Transverse colon (tissue), 4 donors: ENCODE measurements around the gene EGFR. TPM values are rescaled to one million over a fixed set of nuclear protein-coding genes. Genes with fewer than 3 reads are reported as not detected.
A peak's percentile ranks its signal among the peaks of the same experiment; 100 is the strongest.

ENCODE experiments used
- DNase-seq: peaks from one replicate; pipeline ENCODE4 v3.0.0-alpha.2; 2019
- H3K27ac ChIP-seq, 4 donors: fragments of 200-600 bp; sonication (generic); 2 replicates each; pipeline ENCODE4 v1.5.1; 2016 to 2018; ENCODE audit warnings: inconsistent platforms in 4 of 4
- H3K27me3 ChIP-seq: fragments of 200-600 bp; sonication (generic); 2 replicates; pipeline ENCODE4 v1.5.1; 2017; ENCODE audit warnings: inconsistent platforms
- H3K36me3 ChIP-seq, 4 donors: fragments of 200-600 bp; sonication (generic); 2 replicates each; pipeline ENCODE4 v1.5.1; 2017 to 2019; ENCODE audit warnings: inconsistent platforms in 4 of 4
- H3K4me1 ChIP-seq, 4 donors: fragments of 200-600 bp; sonication (generic); 2 replicates each; pipeline ENCODE4 v1.5.1; 2017 to 2020; ENCODE audit warnings: inconsistent platforms in 4 of 4
- H3K4me3 ChIP-seq, 4 donors: fragments of 200-600 bp; sonication (generic); 1 replicate in 1 of 4; 2 replicates in 3 of 4; pipeline versions ENCODE4 v1.5.1 to v1.6.1; 2017 to 2019; ENCODE audit warnings: inconsistent platforms in 4 of 4
- H3K9me3 ChIP-seq, 2 donors: fragments of 200-600 bp; sonication (generic); 2 replicates each; pipeline ENCODE4 v1.5.1; 2017 to 2019; ENCODE audit warnings: inconsistent platforms in 2 of 2
- EP300 ChIP-seq: sonication (generic); formaldehyde crosslinking; IDR thresholded peaks from one replicate; pipeline ENCODE4 v1.6.1; 2017; ENCODE audit warnings: antibody characterized with exemption, low read depth
- POLR2A ChIP-seq: fragments of 450-650 bp; IDR thresholded peaks from one replicate; pipeline ENCODE4 v1.6.1; 2016; ENCODE audit warnings: antibody characterized with exemption, mild to moderate bottlenecking, moderate library complexity
- POLR2AphosphoS5 ChIP-seq, 3 donors: sonication (generic); formaldehyde crosslinking; IDR thresholded peaks; one replicate each; pipeline ENCODE4 v1.6.1; 2016; ENCODE audit warnings: antibody characterized with exemption in 3 of 3
- WGBS, 2 donors: methylation state at CpG; one replicate each; pipeline ENCODE4 v1.1.5; 2018; ENCODE audit warnings: low coverage in 1 of 2; 5-methylcytosine and 5-hydroxymethylcytosine counted together
- in situ Hi-C, 4 donors: fragments of 200-750 bp; cut with MboI; loops; one replicate each; pipeline versions ENCODE4 v1.15.0 to v1.15.1; 2017; ENCODE audit warnings: low sequenced_read_pairs in 3 of 4, low pct_ligation_motif_present in 1 of 4, low pct_unique_long_range_greater_than_20kb in 1 of 4
- intact Hi-C: fragments of 100-400 bp; cut with DNase I; formaldehyde crosslinking; loops from one replicate; pipeline ENCODE4 v1.15.1; 2023; ENCODE audit warnings: low total_unique reads
- total RNA-seq, 4 donors: library from RNA; depleted of rRNA; stranded (reverse); fragments of >200 nt; gene quantifications; one replicate each; pipeline ENCODE4 v1.1.0, GENCODE V29; 2016
- TF ChIP-seq, protein P1 (sequence below), 5 experiments: fragments of 200-600 bp in 3 of 5; fragments of 450-650 bp in 2 of 5; sonication (generic) in 3 of 5; IDR thresholded peaks; 1 replicate in 2 of 5; 2 replicates in 3 of 5; pipeline ENCODE4 v1.5.1; 2016 to 2017; ENCODE audit warnings: antibody characterized with exemption in 5 of 5, inconsistent platforms in 3 of 5, mild to moderate bottlenecking in 2 of 5, moderate library complexity in 1 of 5

EGFR gene
- total RNA-seq, 4 donors from 2014 or later: 40.0 to 85.7 (median 72.9) TPM

DNA sequence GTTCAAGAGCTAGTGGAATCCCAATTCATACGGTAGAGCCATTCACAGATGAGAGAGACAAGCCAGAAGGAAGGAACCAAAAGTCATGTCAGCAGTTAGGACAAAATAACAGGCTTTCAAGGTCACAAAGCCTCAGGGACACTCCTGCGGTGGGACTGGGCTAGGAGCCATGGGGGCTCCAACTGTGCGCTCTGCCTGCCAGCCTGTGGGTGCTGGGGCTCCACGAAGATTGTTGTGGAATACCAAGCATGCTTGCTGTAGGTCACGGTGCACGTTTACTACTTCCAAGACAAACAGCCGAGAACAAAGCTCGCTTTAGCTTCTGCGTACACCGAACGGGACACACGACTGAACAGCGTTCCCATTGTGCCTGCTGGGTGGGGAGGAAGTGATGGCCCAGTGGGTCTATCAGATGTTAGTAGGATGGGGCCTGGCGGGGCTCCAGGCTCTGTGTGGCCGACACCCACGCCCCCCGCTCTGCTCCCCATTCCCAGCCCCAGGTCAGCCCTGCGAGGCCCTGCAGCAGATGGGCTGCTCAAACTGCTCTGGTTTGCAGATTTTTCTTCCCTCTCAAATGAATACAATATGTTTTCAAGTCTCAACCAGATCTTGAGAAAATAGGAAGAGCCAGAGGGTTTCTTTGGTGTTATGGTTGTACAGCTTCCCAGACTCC lies 158.9 kb downstream of the EGFR start:
- TF ChIP-seq EP300 (no peak), POLR2A (no peak), POLR2AphosphoS5 (IDR thresholded peaks at IDR 0.05) (no peak)
- TF ChIP-seq, protein P1, sequence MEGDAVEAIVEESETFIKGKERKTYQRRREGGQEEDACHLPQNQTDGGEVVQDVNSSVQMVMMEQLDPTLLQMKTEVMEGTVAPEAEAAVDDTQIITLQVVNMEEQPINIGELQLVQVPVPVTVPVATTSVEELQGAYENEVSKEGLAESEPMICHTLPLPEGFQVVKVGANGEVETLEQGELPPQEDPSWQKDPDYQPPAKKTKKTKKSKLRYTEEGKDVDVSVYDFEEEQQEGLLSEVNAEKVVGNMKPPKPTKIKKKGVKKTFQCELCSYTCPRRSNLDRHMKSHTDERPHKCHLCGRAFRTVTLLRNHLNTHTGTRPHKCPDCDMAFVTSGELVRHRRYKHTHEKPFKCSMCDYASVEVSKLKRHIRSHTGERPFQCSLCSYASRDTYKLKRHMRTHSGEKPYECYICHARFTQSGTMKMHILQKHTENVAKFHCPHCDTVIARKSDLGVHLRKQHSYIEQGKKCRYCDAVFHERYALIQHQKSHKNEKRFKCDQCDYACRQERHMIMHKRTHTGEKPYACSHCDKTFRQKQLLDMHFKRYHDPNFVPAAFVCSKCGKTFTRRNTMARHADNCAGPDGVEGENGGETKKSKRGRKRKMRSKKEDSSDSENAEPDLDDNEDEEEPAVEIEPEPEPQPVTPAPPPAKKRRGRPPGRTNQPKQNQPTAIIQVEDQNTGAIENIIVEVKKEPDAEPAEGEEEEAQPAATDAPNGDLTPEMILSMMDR (IDR thresholded peaks at IDR 0.05): no peak
- Histone ChIP-seq H3K27ac (peak overlapping the region in 3 of 4 donors; percentile 2 to 22 (median 18)), H3K36me3 (peaks cover 0 to 14% (median 2%) of the 10 kb centered on the region in 4 donors), H3K4me3 (no peak overlapping the region), H3K9me3 (no peaks in the 10 kb centered on the region), H3K4me1 (peaks cover 6 to 19% (median 7%) of the 10 kb centered on the region in 4 donors), H3K27me3 (no peaks in the 10 kb centered on the region)
- peak; percentile 21 for DNase-seq
- in situ Hi-C loops: no loop called here
- intact Hi-C loops: no loop called here
- 64% methylated on average over 15 of the region's 18 CpGs; no CpG with 5 or more reads in 1 of the 2 donors for WGBS, 2 donors

DNA sequence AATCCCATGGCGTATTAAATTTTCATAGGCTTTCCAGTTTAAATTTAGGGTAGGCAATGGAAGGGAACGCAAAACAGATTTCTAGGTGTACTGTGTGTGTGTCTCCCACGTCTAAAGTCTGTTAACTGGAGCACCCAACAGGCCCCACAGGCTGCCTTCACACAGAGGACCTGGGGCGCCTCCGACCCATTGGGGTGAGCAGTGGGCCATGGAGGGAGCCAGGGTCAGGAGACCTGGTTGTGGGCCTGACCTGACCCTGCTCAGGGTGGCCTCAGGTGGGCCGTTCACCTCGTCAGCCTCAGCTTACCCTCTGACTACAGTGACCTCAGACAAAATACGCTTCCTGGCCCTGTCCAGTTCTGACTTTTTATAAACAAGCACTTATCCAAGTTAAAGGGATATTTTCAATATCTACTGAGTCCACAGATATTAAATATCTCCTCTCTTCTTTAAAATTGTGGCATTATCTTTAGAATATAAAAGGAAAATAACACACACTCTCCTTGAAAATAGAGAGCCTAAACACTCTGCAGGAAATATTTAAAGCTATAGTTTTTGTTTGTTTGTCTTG lies 159.6 kb downstream of the EGFR start:
- TF ChIP-seq POLR2AphosphoS5 (IDR thresholded peaks at IDR 0.05) (no peak), POLR2A (no peak), EP300 (no peak)
- TF ChIP-seq, protein P1 (IDR thresholded peaks at IDR 0.05): no peak
- H3K4me3 ChIP-seq: no peak overlapping the region
- no peaks in the 10 kb centered on the region for H3K27me3 ChIP-seq
- peaks cover 6 to 19% (median 7%) of the 10 kb centered on the region in 4 donors for H3K4me1 ChIP-seq
- H3K9me3 ChIP-seq: no peaks in the 10 kb centered on the region
- intact Hi-C loops: no loop called here
- peak overlapping the region in 1 of 4 donors; percentile 2 for H3K27ac ChIP-seq
- 45 to 75% methylated on average over 4 to 6 of the region's 8 CpGs for WGBS, 2 donors
- in situ Hi-C loops: no loop called here
- H3K36me3 ChIP-seq: peaks cover 0 to 14% (median 2%) of the 10 kb centered on the region in 4 donors
- no peak for DNase-seq

DNA sequence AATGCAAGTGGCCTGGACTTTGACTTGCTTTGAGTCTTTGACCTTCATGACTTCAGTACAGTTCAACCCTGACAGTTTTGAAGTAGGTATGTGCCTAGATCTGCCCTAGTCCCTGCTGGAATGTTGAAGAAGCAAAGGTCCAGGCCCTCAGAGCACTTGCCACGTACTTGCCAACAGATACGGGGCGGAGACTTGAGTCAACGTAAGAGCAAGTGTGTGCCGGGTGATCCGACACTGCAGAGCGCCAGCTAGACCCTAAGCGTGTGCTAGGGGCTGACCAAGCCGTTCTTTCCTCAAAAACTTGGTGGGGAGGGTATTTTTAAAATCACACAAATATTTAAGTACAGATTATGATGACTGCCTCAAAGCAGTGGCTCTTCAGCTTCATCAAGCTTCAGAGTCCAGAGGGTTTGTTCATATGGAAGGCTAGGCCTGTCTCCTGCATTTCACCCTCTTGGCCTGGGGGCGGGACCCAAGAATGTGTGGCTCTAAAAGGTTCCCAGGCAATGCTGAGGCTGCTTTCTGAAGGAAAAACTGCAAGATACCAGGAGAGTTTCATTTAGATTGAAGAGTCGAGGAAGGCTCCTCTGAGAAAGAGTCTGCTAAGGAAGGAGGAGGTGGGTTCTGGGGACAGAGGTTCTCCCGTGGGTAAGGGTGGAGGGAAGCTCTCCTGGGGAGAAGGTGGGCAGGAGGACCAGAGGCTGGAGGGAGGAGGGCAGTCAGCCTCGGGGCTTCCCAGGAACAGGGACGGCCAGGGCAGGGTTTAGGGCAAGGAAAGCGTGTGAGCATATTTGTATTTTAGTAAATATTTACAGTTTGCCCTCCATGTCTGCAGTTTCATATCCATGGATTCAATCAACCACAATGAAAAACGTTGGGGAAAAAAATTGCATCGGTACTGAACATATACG lies 160.3 kb downstream of the EGFR start:
- Histone ChIP-seq H3K9me3 (no peaks in the 10 kb centered on the region), H3K4me3 (no peak overlapping the region), H3K36me3 (peaks cover 0 to 13% (median 2%) of the 10 kb centered on the region in 4 donors), H3K27ac (no peak overlapping the region), H3K4me1 (peaks cover 6 to 19% (median 7%) of the 10 kb centered on the region in 4 donors), H3K27me3 (no peaks in the 10 kb centered on the region)
- in situ Hi-C loops (no loop called here), intact Hi-C loops (no loop called here)
- WGBS, 2 donors: 47 to 67% methylated on average over 6 to 18 of the region's 18 CpGs
- TF ChIP-seq EP300: no peak
- TF ChIP-seq POLR2AphosphoS5 (IDR thresholded peaks at IDR 0.05): no peak
- TF ChIP-seq, protein P1 (IDR thresholded peaks at IDR 0.05): no peak
- TF ChIP-seq POLR2A: no peak
- no peak for DNase-seq
